ENCODE results near the gene MAS1. TPM values are rescaled to one million over a fixed set of nuclear protein-coding genes. Genes with fewer than 3 reads are reported as not detected.

The MAS1 gene
- total and polyA plus RNA-seq, 9 of the 15 experiments (the other 6 are each of a cell fraction or from before 2014, with no cell fraction given) = not detected

- TF ChIP-seq ATF4 (CRISPR knock-in tag; IDR thresholded peaks at IDR 0.05) (no peak), ZBTB33 (CRISPR knock-in tag; IDR thresholded peaks at IDR 0.05) (no peak), HINFP (tag; conservative IDR thresholded peaks at IDR 0.05; ENCODE audit: low read depth) (no peak), BRCA1 (IDR thresholded peaks at IDR 0.05) (no peak), BRCA1 (CRISPR knock-in tag; IDR thresholded peaks at IDR 0.05) (no peak), CTCFL (IDR thresholded peaks at IDR 0.05; ENCODE audit: borderline replicate concordance, insufficient read depth, low read depth, low read length, poor library complexity, severe bottlenecking) (no peak), RAD51 (IDR thresholded peaks at IDR 0.05; ENCODE audit: borderline replicate concordance, low read depth) (0 out of 2 replicates have a peak, but pooled peaks have one; percentile 17), ELK3 (CRISPR knock-in tag; IDR thresholded peaks at IDR 0.05) (no peak), TEAD1 (CRISPR knock-in tag; IDR thresholded peaks at IDR 0.05) (no peak), ZNF407 (IDR thresholded peaks at IDR 0.05; ENCODE audit: low read depth) (peak; percentile 89)
Measured at GRCh38 chr6:159929819-159930218, 39.0 kb downstream of the MAS1 start (continued).

All from K562 (cell line).